ENCODE results near the gene SMCR8.

GRCh38 chr17:18315562-18315922 lies 449 bp downstream of the SMCR8 start:
- TF ChIP-seq, protein P1, sequence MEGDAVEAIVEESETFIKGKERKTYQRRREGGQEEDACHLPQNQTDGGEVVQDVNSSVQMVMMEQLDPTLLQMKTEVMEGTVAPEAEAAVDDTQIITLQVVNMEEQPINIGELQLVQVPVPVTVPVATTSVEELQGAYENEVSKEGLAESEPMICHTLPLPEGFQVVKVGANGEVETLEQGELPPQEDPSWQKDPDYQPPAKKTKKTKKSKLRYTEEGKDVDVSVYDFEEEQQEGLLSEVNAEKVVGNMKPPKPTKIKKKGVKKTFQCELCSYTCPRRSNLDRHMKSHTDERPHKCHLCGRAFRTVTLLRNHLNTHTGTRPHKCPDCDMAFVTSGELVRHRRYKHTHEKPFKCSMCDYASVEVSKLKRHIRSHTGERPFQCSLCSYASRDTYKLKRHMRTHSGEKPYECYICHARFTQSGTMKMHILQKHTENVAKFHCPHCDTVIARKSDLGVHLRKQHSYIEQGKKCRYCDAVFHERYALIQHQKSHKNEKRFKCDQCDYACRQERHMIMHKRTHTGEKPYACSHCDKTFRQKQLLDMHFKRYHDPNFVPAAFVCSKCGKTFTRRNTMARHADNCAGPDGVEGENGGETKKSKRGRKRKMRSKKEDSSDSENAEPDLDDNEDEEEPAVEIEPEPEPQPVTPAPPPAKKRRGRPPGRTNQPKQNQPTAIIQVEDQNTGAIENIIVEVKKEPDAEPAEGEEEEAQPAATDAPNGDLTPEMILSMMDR (IDR thresholded peaks at IDR 0.05 in 2 of 3, conservative IDR thresholded peaks at IDR 0.05 in 1 of 3; ENCODE audit: insufficient read depth in 2 of 3, low read depth in 1 of 3, low read length in 3 of 3) = no peak
- TF ChIP-seq SMAD3 (CRISPR knock-in tag; conservative IDR thresholded peaks at IDR 0.05) (no peak), HMG20B (CRISPR knock-in tag; IDR thresholded peaks at IDR 0.05) (no peak), EP300 (IDR thresholded peaks at IDR 0.05; ENCODE audit: low read length) (no peak)

Measured in K562 (cell line).